B cell (primary cell): ENCODE results near the gene TMEM138.

Source experiments
- CTCF ChIP-seq: fragments of 200-600 bp; IDR thresholded peaks from one replicate; pipeline ENCODE4 v1.8.0; 2022; ENCODE audit warnings: antibody characterized with exemption, mild to moderate bottlenecking
- EZH2 ChIP-seq: IDR thresholded peaks from 2 replicates; pipeline ENCODE4 v1.6.1; 2012; ENCODE audit warnings: borderline replicate concordance, low read depth, mild to moderate bottlenecking, moderate library complexity, low read length; ENCODE audit not compliant: insufficient read depth, poor library complexity, severe bottlenecking

GRCh38 chr11:61367406-61367805, 5.2 kb downstream of the TMEM138 start:
- TF ChIP-seq CTCF (no peak), EZH2 (no peak)
